NB4 (cell line): ENCODE data around the gene FN1.

Experiments used
- CTCF ChIP-seq: IDR thresholded peaks from one replicate; pipeline ENCODE4 v1.5.1; 2012; ENCODE audit warnings: low read depth, low read length
- MYC ChIP-seq: IDR thresholded peaks from 2 replicates; pipeline ENCODE4 v1.6.1; 2011; ENCODE audit warnings: low read depth, low read length

- no peak for TF ChIP-seq MYC
- no peak for TF ChIP-seq CTCF
These were observed 73.3 kb downstream of the FN1 start for GRCh38 chr2:215362562-215362904.
